HEK293 (cell line): Measurements from ENCODE around the gene JMJD6.

Experiments
- CTCF ChIA-PET: fragments of 350-600 bp; formaldehyde crosslinking; extraction: SDS; loops from one replicate; lab custom pipeline; 2021; ENCODE audit warnings: antibody characterized with exemption; lab: Yijun Ruan, JAX
- POLR2A ChIA-PET: fragments of 300-600 bp; formaldehyde crosslinking; extraction: SDS; loops from one replicate; lab custom pipeline; 2020; ENCODE audit warnings: antibody characterized with exemption, inconsistent platforms; lab: Yijun Ruan, JAX
- H3K27ac ChIP-seq: fragments of 200-500 bp; sonication (Bioruptor generic); 2 replicates; pipeline ENCODE4 v1.5.1; 2014; ENCODE audit warnings: low read depth, low read length, control low read depth, inconsistent platforms; ENCODE audit errors: extremely low read depth
- H3K36me3 ChIP-seq, 2 experiments: fragments of 200-500 bp in 1 of 2; sonication (Bioruptor generic) in 1 of 2; 1 replicate in 1 of 2; 2 replicates in 1 of 2; pipeline ENCODE4 v1.5.1; 2014 to 2017; ENCODE audit warnings: inconsistent platforms in 2 of 2, low read length in 2 of 2; ENCODE audit not compliant: control insufficient read depth in 2 of 2, insufficient read depth in 1 of 2
- H3K4me1 ChIP-seq: fragments of 200-500 bp; sonication (Bioruptor generic); 2 replicates; pipeline ENCODE4 v1.5.1; 2014; ENCODE audit warnings: mild to moderate bottlenecking, low read length, inconsistent platforms; ENCODE audit not compliant: control insufficient read depth, insufficient read depth
- H3K4me3 ChIP-seq: 2 replicates; pipeline ENCODE4 v1.5.1; 2011; ENCODE audit warnings: low read depth, mild to moderate bottlenecking, control low read depth, low read length, moderate library complexity
- H3K9me3 ChIP-seq: fragments of 200-500 bp; sonication (Bioruptor generic); 2 replicates; pipeline ENCODE4 v1.5.1; 2014; ENCODE audit warnings: low read depth, low read length, inconsistent platforms; ENCODE audit not compliant: control insufficient read depth, insufficient read depth
- GLIS2 ChIP-seq: fragments of 450-650 bp; formaldehyde crosslinking; IDR thresholded peaks from 2 replicates; pipeline ENCODE4 v1.5.1; 2016; ENCODE audit warnings: missing biosample characterization, missing genetic modification characterization
- KLF7 ChIP-seq: fragments of 450-650 bp; formaldehyde crosslinking; IDR thresholded peaks from 2 replicates; pipeline ENCODE4 v1.5.1; 2016; ENCODE audit warnings: missing biosample characterization, missing genetic modification characterization, borderline replicate concordance
- SCRT2 ChIP-seq: fragments of 450-650 bp; formaldehyde crosslinking; IDR thresholded peaks from 2 replicates; pipeline ENCODE4 v1.5.1; 2016; ENCODE audit warnings: missing biosample characterization, missing genetic modification characterization
- ZFP37 ChIP-seq: fragments of 450-650 bp; formaldehyde crosslinking; IDR thresholded peaks from 2 replicates; pipeline ENCODE4 v1.5.1; 2016; ENCODE audit warnings: missing biosample characterization, missing genetic modification characterization
- ZNF585B ChIP-seq: fragments of 450-650 bp; formaldehyde crosslinking; IDR thresholded peaks from 2 replicates; pipeline ENCODE4 v1.5.1; 2016; ENCODE audit warnings: missing biosample characterization, missing genetic modification characterization
- ZNF626 ChIP-seq: fragments of 450-650 bp; sonication (Bioruptor Pico); formaldehyde crosslinking; IDR thresholded peaks from 2 replicates; pipeline ENCODE4 v1.5.1; 2018; ENCODE audit warnings: missing biosample characterization, missing genetic modification characterization, inconsistent platforms
- ZNF707 ChIP-seq: fragments of 450-650 bp; formaldehyde crosslinking; IDR thresholded peaks from 2 replicates; pipeline ENCODE4 v1.5.1; 2016; ENCODE audit warnings: missing biosample characterization, missing genetic modification characterization
- TF ChIP-seq, protein P1 (sequence below): fragments of 450-650 bp; formaldehyde crosslinking; IDR thresholded peaks from 2 replicates; pipeline ENCODE4 v1.5.1; 2016; ENCODE audit warnings: missing biosample characterization, missing genetic modification characterization
- TF ChIP-seq, protein P2 (sequence below): fragments of 450-650 bp; formaldehyde crosslinking; IDR thresholded peaks from 2 replicates; pipeline ENCODE4 v1.5.1; 2016; ENCODE audit warnings: missing biosample characterization, missing genetic modification characterization
- TF ChIP-seq, protein P3 (sequence below): sonication (generic); formaldehyde crosslinking; IDR thresholded peaks from 2 replicates; pipeline ENCODE4 v1.8.1; 2022; ENCODE audit warnings: mild to moderate bottlenecking, moderate library complexity, missing genetic modification reagents
- TF ChIP-seq, protein P4 (sequence below): fragments of 450-650 bp; formaldehyde crosslinking; IDR thresholded peaks from 2 replicates; pipeline ENCODE4 v1.5.1; 2016; ENCODE audit warnings: missing biosample characterization, missing genetic modification characterization

Gene JMJD6

DNA sequence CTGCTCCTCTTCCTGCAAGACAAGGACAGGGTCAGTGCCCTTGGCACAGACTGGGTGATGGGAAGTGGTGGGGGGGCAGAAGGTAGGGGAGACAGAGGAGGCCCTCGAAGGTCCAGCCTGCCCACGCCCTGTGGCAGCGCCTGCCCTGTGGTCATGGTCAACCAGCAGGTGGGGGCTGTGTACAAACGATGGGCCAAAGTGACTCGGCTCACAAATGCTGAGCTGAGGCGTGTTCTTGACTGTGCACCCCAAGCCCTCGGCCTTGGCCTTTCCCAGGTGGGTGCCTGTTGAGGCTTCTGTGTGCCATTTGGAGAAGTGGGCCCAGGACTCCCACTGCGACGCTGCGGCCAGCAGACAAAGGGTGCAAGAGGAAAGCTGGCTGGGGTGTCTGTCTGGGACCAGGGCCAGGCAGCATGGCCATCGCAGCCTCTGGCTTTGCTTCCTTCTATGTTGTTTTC, 38.2 kb downstream of the JMJD6 start:
- peaks cover 11% of the 10 kb centered on the region for H3K4me1 ChIP-seq
- peak overlapping the region; percentile 66 for H3K27ac ChIP-seq
- TF ChIP-seq, protein P1, sequence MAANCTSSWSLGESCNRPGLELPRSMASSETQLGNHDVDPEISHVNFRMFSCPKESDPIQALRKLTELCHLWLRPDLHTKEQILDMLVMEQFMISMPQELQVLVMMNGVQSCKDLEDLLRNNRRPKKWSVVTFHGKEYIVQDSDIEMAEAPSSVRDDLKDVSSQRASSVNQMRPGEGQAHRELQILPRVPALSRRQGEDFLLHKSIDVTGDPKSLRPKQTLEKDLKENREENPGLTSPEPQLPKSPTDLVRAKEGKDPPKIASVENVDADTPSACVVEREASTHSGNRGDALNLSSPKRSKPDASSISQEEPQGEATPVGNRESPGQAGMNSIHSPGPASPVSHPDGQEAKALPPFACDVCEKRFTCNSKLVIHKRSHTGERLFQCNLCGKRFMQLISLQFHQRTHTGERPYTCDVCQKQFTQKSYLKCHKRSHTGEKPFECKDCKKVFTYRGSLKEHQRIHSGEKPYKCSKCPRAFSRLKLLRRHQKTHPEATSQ (tag by site-specific recombination): no peak
- TF ChIP-seq, protein P2, sequence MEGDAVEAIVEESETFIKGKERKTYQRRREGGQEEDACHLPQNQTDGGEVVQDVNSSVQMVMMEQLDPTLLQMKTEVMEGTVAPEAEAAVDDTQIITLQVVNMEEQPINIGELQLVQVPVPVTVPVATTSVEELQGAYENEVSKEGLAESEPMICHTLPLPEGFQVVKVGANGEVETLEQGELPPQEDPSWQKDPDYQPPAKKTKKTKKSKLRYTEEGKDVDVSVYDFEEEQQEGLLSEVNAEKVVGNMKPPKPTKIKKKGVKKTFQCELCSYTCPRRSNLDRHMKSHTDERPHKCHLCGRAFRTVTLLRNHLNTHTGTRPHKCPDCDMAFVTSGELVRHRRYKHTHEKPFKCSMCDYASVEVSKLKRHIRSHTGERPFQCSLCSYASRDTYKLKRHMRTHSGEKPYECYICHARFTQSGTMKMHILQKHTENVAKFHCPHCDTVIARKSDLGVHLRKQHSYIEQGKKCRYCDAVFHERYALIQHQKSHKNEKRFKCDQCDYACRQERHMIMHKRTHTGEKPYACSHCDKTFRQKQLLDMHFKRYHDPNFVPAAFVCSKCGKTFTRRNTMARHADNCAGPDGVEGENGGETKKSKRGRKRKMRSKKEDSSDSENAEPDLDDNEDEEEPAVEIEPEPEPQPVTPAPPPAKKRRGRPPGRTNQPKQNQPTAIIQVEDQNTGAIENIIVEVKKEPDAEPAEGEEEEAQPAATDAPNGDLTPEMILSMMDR (tag by site-specific recombination): peak; percentile 49; the same call in 1 of the 2 replicates
- TF ChIP-seq ZNF626: no peak
- TF ChIP-seq, protein P3, sequence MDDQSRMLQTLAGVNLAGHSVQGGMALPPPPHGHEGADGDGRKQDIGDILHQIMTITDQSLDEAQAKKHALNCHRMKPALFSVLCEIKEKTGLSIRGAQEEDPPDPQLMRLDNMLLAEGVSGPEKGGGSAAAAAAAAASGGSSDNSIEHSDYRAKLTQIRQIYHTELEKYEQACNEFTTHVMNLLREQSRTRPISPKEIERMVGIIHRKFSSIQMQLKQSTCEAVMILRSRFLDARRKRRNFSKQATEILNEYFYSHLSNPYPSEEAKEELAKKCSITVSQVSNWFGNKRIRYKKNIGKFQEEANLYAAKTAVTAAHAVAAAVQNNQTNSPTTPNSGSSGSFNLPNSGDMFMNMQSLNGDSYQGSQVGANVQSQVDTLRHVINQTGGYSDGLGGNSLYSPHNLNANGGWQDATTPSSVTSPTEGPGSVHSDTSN (CRISPR knock-in tag): 0 out of 2 replicates have a peak, but pooled peaks have one; percentile 33
- 0 out of 2 replicates have a peak, but pooled peaks have one; percentile 28 for TF ChIP-seq SCRT2
- TF ChIP-seq ZFP37 (tag by site-specific recombination): no peak
- TF ChIP-seq ZNF707 (tag by site-specific recombination): no peak
- no peak for TF ChIP-seq KLF7 (tag by site-specific recombination)
- TF ChIP-seq, protein P4, sequence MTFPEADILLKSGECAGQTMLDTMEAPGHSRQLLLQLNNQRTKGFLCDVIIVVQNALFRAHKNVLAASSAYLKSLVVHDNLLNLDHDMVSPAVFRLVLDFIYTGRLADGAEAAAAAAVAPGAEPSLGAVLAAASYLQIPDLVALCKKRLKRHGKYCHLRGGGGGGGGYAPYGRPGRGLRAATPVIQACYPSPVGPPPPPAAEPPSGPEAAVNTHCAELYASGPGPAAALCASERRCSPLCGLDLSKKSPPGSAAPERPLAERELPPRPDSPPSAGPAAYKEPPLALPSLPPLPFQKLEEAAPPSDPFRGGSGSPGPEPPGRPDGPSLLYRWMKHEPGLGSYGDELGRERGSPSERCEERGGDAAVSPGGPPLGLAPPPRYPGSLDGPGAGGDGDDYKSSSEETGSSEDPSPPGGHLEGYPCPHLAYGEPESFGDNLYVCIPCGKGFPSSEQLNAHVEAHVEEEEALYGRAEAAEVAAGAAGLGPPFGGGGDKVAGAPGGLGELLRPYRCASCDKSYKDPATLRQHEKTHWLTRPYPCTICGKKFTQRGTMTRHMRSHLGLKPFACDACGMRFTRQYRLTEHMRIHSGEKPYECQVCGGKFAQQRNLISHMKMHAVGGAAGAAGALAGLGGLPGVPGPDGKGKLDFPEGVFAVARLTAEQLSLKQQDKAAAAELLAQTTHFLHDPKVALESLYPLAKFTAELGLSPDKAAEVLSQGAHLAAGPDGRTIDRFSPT: peak; percentile 45; the same call in 1 of the 2 replicates
- peaks cover 0 to 36% of the 10 kb centered on the region in 2 experiments; a peak in 2 of 3 replicates for H3K36me3 ChIP-seq
- H3K9me3 ChIP-seq: no peaks in the 10 kb centered on the region
- POLR2A ChIA-PET: interaction anchor here (0.6 to 2.2 kb wide), 10 partner anchors 9 to 131 kb away, joined by 3 to 22 read pairs (median 9); partner anchors contain the start of genes MFSD11, MXRA7 and SRSF2
- H3K4me3 ChIP-seq: no peak overlapping the region
- CTCF ChIA-PET: interaction anchor here (0.6 to 14.2 kb wide), 9 partner anchors 10 to 355 kb away, joined by 3 to 175 read pairs (median 5); partner anchors contain the start of gene MXRA7

DNA sequence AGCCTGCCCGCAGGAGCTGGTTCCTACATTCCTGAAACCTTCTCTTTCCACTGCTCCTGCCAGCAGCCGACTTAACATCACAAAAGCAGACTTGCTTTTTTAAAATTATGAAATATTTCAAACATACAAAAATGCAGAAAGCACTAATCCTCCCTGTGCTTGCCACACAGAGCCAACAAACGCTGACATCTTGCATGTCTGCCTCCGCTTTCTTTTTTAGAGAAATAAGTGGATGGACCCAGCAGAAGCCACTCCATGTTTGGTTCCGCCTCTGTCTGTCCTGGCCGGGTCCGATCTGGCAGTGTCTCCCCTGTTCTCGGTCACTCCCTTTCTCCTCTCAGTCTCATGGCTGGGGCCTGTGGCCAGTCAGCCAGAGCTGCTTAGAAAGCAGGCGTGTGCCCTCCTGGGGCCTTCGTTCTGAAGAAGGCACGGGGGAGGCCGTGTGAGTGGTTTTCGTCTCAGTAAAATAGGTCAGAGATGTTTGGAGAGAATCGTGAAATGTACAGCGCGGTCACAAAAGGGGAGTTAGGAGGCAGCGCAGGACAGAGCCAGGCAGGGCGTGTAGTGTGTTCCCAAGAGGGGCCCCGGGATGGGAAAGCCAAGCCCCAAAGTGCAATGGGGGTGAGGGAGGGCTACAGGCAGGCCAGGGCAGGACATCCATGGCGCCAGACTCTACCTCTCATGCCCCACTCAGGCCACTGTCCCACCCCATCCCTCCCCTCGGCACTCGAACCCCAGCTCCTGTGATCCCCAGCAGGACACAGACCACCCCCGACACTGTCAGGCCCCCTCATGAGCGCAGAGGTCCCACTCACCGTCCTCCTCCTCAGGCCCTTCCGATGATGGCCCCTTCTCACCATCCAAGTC, 38.9 kb downstream of the JMJD6 start:
- ChIA-PET POLR2A (interaction anchor here (0.6 to 2.2 kb wide), 6 partner anchors 10 to 50 kb away, joined by 3 to 22 read pairs (median 10); partner anchors contain the start of genes MFSD11, MXRA7 and SRSF2), CTCF (interaction anchor here (0.6 to 14.2 kb wide), 5 partner anchors 10 to 182 kb away, joined by 3 to 175 read pairs (median 3); partner anchors contain the start of gene MXRA7)
- no peak overlapping the region for H3K4me3 ChIP-seq
- peaks cover 11% of the 10 kb centered on the region for H3K4me1 ChIP-seq
- H3K9me3 ChIP-seq: no peaks in the 10 kb centered on the region
- H3K27ac ChIP-seq: no peak overlapping the region; the same call in 1 of the 2 replicates
- peaks cover 0 to 43% of the 10 kb centered on the region in 2 experiments; a peak in 2 of 3 replicates for H3K36me3 ChIP-seq
- 0 out of 2 replicates have a peak, but pooled peaks have one; percentile 43 for TF ChIP-seq GLIS2
- no peak for TF ChIP-seq ZNF585B (tag by site-specific recombination)
